ENCODE results near the gene ZGPAT.

ZGPAT gene

DNA sequence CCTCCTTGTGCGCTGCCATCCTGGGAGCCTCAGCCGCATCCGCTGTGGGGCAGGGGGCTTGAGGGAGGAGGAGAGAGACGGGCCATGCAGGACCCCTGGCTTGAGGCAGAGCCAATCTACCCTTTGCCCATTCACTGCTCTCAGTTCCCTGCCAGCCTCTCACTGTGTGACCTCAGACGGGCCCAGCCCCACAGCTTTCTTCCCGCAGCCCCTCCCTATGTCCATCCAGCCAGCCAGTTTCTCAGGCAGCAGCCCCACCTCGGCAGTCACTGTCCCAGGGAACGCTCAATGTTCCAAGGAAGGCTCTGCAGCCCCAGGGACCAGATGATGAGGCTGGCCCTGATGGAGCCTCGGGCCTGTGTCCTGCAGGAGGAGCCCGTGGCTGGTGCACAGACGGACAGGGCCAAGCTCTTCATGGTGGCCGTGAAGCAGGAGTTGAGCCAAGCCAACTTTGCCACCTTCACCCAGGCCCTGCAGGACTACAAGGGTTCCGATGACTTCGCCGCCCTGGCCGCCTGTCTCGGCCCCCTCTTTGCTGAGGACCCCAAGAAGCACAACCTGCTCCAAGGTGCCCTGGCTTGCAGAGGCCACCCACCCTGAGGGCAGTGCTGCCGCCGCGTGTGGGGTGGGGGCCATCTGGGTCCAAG lies 15.3 kb upstream of the ZGPAT start:
- DNase-seq (ENCODE audit: low read depth): no peak

DNA sequence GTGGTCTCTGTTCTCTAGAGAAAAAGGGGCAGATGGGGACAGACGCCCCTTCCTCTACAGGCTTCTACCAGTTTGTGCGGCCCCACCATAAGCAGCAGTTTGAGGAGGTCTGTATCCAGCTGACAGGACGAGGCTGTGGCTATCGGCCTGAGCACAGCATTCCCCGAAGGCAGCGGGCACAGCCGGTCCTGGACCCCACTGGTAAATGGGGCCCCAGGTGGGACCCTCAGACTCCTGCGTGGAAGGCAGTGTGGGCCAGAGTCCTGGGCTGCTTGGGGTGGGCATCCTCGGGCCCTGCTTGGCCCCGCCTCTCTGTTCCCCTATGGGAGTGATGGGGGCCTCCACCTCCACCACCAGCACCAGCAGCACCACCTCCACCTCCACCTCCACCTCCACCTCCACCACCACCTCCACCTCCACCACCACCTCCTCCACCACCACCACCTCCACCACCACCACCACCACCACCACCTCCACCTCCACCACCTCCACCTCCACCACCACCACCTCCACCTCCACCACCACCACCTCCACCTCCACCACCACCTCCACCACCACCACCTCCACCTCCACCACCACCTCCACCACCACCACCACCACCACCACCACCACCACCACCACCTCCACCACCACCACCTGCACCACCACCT lies 14.6 kb upstream of the ZGPAT start:
- no peak for DNase-seq (ENCODE audit: low read depth)

DNA sequence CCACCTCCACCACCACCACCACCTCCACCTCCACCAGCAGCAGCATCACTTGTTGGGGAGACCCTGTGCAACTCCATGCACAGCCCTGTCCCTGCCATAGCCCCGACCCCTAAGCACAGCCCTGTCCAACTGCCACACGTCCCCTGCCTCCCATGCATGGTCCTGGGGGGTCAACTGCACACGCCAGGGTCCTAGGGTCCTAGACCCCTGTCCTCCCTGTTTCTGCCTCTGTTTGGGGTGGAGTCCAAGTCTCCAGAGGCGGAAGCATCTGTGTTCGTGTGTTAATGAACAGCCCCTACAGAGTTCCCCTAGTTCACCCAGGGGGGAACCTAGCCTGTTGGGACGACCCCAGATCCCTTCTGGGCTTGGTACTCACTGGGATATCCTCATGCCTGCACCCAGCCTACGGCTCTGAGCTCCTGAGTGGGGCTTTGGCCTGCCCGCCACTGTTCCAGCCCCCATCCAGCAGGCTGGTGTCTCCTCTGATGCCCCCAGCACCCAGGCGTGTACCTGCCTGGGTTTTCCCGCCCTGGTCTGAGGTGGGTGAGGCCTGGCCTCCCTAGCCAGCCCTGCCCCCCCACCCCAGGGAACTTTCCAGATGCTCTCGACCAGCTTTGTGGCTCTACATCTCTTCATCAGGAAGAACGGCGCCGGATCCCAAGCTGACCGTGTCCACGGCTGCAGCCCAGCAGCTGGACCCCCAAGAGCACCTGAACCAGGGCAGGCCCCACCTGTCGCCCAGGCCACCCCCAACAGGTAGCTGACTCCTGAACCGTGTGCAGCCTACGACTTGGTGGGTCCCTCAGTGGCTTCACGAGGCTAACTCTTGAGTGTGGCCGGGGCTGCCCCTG lies 13.9 kb upstream of the ZGPAT start:
- no peak for DNase-seq (ENCODE audit: low read depth)

DNA sequence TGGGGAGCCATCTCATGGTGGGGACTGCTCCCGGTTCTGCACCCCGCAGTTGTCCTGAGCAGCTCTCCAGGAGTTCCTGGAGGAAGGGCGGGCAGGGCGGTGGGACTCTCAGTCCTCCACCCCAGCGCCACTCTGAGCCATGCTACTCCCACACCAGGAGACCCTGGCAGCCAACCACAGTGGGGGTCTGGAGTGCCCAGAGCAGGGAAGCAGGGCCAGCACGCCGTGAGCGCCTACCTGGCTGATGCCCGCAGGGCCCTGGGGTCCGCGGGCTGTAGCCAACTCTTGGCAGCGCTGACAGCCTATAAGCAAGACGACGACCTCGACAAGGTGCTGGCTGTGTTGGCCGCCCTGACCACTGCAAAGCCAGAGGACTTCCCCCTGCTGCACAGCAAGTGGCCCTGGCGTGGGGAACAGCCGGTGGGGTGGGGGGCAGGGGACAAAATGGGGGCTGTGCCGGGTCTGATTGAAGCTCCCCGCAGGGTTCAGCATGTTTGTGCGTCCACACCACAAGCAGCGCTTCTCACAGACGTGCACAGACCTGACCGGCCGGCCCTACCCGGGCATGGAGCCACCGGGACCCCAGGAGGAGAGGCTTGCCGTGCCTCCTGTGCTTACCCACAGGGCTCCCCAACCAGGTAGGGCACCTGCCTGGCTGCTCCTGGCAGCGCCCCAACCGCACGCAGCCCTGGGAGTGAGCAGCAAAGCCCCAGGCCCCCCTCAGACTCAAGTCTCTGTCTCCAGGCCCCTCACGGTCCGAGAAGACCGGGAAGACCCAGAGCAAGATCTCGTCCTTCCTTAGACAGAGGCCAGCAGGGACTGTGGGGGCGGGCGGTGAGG lies 13.0 kb upstream of the ZGPAT start:
- DNase-seq (ENCODE audit: low read depth): no peak

DNA sequence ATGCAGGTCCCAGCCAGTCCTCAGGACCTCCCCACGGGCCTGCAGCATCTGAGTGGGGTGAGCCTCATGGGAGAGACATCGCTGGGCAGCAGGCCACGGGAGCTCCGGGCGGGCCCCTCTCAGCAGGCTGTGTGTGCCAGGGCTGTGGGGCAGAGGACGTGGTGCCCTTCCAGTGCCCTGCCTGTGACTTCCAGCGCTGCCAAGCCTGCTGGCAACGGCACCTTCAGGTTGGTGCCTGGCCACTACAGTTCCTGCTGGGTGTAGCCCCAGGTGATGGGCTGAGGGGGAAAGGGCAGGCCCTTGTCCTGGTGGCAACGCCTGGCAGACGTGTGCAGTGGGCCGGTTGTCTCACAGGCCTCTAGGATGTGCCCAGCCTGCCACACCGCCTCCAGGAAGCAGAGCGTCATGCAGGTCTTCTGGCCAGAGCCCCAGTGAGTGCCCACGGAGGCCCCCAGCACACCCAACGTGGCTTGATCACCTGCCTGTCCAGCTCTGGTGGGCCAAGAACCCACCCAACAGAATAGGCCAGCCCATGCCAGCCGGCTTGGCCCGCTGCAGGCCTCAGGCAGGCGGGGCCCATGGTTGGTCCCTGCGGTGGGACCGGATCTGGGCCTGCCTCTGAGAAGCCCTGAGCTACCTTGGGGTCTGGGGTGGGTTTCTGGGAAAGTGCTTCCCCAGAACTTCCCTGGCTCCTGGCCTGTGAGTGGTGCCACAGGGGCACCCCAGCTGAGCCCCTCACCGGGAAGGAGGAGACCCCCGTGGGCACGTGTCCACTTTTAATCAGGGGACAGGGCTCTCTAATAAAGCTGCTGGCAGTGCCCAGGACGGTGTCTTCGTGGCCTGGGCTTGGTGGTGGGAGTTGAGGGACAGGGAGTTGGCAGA lies 12.2 kb upstream of the ZGPAT start:
- no peak for DNase-seq (ENCODE audit: low read depth)

DNA sequence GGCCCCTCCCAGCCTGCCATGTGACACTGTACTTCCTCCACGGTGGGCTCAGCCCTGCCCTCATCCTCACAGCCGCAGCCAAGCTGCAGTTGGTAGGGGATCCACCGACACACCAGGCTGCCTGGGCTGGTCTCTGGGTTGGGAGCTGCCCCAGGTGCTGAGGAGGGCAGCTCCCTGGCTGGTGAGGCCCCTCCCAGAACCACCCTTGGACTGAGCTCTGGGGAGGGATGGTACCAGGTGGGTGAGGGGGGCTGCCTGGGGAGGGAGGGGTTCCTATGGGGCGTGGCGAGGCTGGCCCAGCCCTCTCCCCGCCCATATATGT lies 11.6 kb upstream of the ZGPAT start:
- DNase-seq (ENCODE audit: low read depth): no peak

DNA sequence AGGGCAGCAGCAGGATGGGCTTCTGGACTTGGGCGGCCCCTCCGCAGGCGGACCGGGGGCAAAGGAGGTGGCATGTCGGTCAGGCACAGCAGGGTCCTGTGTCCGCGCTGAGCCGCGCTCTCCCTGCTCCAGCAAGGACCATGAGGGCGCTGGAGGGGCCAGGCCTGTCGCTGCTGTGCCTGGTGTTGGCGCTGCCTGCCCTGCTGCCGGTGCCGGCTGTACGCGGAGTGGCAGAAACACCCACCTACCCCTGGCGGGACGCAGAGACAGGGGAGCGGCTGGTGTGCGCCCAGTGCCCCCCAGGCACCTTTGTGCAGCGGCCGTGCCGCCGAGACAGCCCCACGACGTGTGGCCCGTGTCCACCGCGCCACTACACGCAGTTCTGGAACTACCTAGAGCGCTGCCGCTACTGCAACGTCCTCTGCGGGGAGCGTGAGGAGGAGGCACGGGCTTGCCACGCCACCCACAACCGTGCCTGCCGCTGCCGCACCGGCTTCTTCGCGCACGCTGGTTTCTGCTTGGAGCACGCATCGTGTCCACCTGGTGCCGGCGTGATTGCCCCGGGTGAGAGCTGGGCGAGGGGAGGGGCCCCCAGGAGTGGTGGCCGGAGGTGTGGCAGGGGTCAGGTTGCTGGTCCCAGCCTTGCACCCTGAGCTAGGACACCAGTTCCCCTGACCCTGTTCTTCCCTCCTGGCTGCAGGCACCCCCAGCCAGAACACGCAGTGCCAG lies 11.0 kb upstream of the ZGPAT start, which contains the start of gene TNFRSF6B:
Gene TNFRSF6B, plus strand, starts transcription at position 25 of the 729 bp plus-strand sequence. Its CDS starts 116 bp downstream, at position 141.
- no peak for DNase-seq (ENCODE audit: low read depth)

DNA sequence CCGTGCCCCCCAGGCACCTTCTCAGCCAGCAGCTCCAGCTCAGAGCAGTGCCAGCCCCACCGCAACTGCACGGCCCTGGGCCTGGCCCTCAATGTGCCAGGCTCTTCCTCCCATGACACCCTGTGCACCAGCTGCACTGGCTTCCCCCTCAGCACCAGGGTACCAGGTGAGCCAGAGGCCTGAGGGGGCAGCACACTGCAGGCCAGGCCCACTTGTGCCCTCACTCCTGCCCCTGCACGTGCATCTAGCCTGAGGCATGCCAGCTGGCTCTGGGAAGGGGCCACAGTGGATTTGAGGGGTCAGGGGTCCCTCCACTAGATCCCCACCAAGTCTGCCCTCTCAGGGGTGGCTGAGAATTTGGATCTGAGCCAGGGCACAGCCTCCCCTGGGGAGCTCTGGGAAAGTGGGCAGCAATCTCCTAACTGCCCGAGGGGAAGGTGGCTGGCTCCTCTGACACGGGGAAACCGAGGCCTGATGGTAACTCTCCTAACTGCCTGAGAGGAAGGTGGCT lies 10.4 kb upstream of the ZGPAT start:
- DNase-seq (ENCODE audit: low read depth): no peak

DNA sequence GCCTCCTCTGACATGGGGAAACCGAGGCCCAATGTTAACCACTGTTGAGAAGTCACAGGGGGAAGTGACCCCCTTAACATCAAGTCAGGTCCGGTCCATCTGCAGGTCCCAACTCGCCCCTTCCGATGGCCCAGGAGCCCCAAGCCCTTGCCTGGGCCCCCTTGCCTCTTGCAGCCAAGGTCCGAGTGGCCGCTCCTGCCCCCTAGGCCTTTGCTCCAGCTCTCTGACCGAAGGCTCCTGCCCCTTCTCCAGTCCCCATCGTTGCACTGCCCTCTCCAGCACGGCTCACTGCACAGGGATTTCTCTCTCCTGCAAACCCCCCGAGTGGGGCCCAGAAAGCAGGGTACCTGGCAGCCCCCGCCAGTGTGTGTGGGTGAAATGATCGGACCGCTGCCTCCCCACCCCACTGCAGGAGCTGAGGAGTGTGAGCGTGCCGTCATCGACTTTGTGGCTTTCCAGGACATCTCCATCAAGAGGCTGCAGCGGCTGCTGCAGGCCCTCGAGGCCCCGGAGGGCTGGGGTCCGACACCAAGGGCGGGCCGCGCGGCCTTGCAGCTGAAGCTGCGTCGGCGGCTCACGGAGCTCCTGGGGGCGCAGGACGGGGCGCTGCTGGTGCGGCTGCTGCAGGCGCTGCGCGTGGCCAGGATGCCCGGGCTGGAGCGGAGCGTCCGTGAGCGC lies 9.8 kb upstream of the ZGPAT start:
- no peak for DNase-seq (ENCODE audit: low read depth)

DNA sequence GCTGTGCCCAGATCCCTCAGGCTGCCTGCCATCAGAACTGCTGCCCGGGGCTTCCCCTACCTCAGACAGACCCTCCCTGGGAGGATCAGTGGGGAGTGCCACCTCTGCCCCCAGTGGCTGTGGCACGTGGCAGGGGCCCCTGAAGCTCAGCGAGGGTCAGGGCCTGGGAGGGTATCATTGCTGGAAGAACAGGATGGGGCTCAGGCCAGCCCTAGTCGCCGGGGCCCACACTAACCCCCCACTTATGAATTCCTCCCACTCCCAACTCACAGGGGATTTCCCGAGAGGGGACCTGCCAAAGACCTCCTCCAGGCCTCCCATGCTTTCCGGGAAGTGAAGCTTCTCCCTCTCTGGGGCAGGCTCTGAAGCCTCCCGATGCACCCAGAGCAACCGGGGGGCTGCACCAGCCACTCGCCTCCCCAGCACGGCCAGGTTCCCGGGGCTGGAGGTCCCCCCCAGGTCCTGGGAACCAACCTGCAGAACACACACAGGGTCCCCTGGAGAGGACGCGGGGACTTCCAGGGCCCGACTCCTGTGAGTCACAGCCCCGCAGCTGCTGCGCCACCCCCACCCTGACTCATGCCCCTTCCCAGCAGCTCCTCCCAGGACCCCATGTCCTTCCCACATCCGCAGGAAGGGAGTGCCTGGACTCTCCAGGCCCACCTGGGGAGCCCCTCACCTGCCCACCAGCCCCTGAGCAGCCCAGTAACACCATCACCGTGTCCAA lies 8.9 kb upstream of the ZGPAT start:
- DNase-seq (ENCODE audit: low read depth): no peak

DNA sequence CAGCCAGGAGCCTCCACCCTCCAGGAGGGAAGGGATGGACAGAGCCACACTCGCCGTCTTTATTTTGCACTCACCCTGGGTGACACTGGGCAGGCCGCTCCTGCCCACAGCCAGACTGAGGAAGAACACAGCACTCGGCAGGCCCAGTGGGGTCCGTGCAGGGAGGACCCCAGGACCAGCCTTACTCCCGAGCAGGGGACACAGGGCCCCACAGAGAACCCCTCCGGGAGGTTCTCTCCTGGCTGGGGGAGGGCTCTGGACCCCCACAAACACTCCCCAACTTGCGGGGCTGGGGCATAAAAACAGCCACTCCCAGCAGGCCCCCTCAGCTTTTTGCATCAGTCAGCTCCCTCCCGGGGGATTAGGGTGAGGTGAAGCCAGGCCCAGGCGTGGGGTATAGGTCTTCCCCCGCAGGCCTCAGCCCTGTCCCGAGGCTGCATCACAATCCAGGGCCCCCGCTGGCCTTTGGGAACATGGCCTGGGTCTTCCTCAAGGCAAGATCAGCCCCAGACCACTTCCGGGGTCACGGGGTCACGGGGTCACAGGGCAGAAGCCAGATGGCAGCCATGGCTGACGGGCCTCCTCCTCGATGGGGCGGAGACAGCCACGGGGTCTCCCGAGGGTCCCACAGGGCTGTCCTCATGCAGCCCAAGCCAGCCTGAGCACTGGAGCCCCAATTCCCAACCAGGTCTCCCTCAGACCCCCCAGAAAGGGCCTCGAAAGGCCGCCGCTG lies 8.2 kb upstream of the ZGPAT start:
- no peak for DNase-seq (ENCODE audit: low read depth)

DNA sequence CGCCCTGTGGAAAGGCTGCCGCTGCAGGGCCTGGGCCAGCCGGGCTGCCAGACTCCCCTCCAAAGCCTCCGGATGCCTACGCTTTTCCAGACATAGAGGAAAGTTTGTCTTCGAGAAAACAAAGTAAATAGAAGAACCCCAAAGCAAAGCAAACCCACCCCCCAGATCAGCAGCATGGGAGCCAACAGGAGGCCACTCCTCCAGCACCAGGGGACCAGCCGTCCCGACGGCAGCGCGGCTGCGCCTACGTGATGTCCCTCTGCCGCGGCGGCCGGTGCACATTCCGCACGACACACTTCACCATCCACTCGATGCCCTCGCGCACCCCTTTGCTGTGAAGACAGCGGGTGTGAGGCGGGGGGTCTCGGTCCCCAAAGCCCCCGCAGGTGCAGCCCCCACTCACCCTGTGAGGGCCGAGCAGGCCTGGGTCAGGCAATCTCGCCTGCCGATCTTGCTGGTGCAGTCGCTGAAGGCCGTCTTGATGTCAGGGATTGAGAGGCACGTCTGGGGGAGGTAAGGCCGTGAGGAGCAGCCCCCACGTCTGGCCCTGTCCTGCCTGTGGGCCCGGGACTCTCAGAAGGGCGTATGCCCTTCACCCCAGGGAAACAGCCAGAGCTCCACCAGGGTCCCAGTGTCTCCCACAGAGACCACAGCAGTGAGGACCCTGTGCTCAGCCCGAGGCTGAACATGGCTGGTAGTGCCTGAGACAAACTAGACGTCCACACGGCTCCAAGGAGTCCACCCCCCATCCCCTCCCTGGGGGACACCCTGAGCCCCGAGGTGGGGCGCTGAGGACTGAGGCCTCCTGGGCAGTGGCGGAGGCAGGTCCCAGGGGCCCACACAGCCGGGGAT lies 7.4 kb upstream of the ZGPAT start:
- no peak for DNase-seq (ENCODE audit: low read depth)

DNA sequence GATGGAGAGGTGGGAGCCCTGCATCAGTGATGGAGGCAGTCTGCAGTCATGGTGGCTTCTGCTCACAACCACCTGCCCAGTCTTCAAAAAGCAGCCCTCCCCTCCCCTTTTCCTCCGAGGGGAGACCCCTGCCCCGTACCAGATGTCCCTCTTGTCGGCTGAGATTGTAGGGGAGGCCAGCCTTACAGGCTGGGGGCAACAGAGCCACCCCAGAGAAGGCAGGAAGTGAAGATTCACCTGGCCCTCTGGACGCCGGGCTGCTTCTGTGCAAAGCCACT lies 6.8 kb upstream of the ZGPAT start:
- DNase-seq (ENCODE audit: low read depth): no peak

DNA sequence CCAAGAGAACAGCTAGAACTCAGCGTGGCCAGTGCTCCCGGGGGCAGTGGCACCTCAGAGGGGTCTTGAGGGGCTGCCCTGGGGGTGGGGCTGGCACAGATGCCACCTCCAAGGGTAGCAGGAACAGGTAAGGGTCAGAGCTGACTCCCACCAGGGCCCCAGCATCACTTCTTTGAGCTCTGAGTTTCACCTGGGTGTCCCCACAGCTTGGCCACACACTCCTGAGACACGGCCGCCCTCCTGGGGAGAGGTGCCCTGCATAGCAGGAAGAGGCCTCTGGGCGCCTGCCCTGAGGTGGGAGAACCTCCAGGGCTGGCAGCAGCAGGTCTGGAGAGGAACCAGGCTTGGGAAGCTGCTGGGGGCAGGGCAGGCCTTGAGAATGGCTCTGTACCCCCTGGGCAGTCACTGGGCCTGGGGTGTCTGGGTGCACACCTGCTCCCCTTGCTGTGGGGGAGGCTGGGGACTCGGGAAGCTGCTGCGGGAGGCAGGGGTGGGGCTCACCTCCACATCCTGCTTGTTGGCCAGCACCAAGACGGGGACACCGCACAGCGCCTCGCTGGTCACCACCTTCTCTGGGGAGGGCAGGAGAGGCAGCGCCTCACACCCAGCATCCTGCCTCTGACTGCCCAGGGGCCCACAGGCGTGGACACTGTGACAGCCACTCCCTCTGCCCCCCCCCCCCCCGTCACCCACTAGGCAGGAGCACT lies 6.4 kb upstream of the ZGPAT start:
- DNase-seq (ENCODE audit: low read depth): no peak

DNA sequence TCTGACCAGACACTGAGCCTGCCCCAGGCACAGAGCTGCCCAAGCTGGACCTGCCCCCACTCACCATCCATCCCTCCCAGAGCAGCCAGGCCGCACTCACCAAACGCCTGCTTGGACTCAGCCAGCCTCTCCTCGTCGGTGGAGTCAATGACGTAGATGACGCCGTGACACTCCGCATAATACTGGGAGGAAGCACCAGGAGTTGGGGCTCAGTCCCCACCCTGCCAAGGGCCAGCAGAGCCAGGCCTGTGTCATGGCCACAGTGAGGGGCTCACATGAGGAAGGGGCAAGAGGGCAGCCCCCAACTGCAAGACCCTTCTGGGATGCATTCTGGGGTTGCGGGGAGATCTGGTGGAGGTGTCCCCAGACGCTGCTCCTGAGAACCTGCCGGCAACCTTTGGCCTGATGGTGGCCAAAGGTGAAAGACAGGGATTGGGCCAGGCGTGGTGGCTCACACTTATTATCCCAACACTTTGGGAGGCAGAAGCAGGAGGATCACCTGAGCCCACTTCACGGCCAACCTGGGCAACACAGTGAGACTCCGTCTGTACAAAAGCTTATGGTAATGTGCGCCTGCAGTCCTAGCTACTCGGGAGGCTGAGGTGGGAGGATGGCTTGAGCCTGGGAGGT lies 5.7 kb upstream of the ZGPAT start:
- DNase-seq (ENCODE audit: low read depth): no peak

DNA sequence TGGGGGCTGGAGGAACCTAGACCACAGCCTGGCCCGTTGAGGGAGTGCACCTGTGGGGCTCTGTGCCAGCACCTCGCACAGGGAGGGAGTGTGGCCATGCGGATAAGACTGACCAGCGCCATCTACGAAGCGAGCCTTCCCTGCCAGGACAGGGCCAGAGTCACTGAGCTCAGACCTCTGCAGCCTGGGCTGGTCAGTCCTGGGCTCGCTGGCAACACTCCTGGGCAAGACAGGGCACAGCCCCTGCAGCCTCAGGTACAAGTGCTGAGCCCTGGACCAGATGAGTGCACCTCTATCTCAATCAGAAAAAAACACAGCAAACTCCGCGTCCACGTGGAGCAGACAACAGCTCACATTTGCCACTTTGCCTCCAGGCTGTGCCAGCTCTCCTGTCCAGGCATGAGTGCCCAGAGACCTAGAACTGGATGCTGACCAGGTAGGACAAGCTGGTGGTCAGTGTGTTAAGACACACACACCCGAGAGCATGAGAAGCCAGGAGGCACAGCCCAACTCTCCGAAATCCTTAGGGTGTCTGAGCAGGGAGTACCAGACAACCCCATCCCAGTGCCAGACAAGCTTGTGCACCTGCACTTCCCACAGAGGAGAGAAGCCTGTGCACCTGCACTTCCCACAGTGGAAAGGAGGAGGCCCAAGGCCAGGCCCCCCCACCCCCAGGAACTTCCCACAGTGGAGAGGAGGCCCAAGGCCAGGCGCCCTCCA lies 4.9 kb upstream of the ZGPAT start:
- DNase-seq (ENCODE audit: low read depth): no peak

Measured in activated T-cell treated with anti-CD3 and anti-CD28 coated beads for 24 hours (primary cell).